Left colon (tissue), 2 donors: ENCODE measurements around the gene HOXB5. TPM values are rescaled to one million over a fixed set of nuclear protein-coding genes. Genes with fewer than 3 reads are reported as not detected.

Source experiments
- ATAC-seq: fragments of 200-7000 bp; cut with Tn5 transposase; one replicate; pipeline ENCODE4 v1.9.1; 2020; ENCODE audit warnings: mild to moderate bottlenecking, moderate library complexity
- DNase-seq, 2 donors: peaks; one replicate each; pipeline ENCODE4 v3.0.0-alpha.2; 2020
- intact Hi-C, 2 donors: fragments of 100-400 bp; cut with DNase I in 1 of 2; cut with micrococcal nuclease in 1 of 2; formaldehyde crosslinking; loops; one replicate each; pipeline versions ENCODE4 v1.11.2 to v1.14.0; 2022; cut with DNase I, micrococcal nuclease
- total RNA-seq, 2 donors: library from RNA; stranded (reverse); fragmentation: NEBNext Ultra II Directional; extraction: Animal tissue kit (Norgen Biotek cat#: 25700); gene quantifications; one replicate each; pipeline ENCODE4 v1.2.1, GENCODE V29; 2021
- donor health status: DM: no; HTN: no; CAD: no.
- donor health status: DM: yes; HTN: yes; CAD: no.

Gene HOXB5
- total RNA-seq, 2 donors from 2014 or later, result 14.5 to 16.4 TPM

- intact Hi-C loops, result no loop called here
- peak; percentile 1 for ATAC-seq
- no peak for DNase-seq
Observed at GRCh38 chr17:48620461-48621139, 27.0 kb upstream of the HOXB5 start.

GRCh38 chr17:48619826-48620449, 26.4 kb upstream of the HOXB5 start:
- intact Hi-C loops, result loop anchor here in 1 of 2 donors (5.0 kb wide), 1 partner anchor 288 kb away; no protein-coding TSS in a partner anchor
- DNase-seq (peak in 1 of 2 donors; percentile 32), ATAC-seq (peak; percentile 1)

- ATAC-seq, result peak; percentile 52
- peak; percentile 87 to 91 for DNase-seq
- intact Hi-C loops, result loop anchor here in 1 of 2 donors (5.0 kb wide), 1 partner anchor 286 kb away; no protein-coding TSS in a partner anchor
Observed at GRCh38 chr17:48618256-48618896, 24.8 kb upstream of the HOXB5 start.

GRCh38 chr17:48617471-48618255, 24.1 kb upstream of the HOXB5 start:
- ATAC-seq (peak; percentile 6), DNase-seq (peak in 1 of 2 donors; percentile 54)
- intact Hi-C loops, result loop anchor here in 1 of 2 donors (5.0 kb wide), 1 partner anchor 285 kb away; no protein-coding TSS in a partner anchor

- ATAC-seq (no peak), DNase-seq (no peak)
- intact Hi-C loops, result loop anchor here in 1 of 2 donors (5.0 kb wide), 1 partner anchor 285 kb away; no protein-coding TSS in a partner anchor
Observed at GRCh38 chr17:48616717-48617470, 23.3 kb upstream of the HOXB5 start.

- DNase-seq, result no peak
- no peak for ATAC-seq
- intact Hi-C loops, result loop anchor here in 1 of 2 donors (5.0 kb wide), 1 partner anchor 284 kb away; no protein-coding TSS in a partner anchor
Observed at GRCh38 chr17:48615963-48616716, 22.6 kb upstream of the HOXB5 start.

- ATAC-seq, result no peak
- peak in 1 of 2 donors; percentile 55 for DNase-seq
- intact Hi-C loops, result loop anchor here in 1 of 2 donors (5.0 kb wide), 1 partner anchor 283 kb away; no protein-coding TSS in a partner anchor
Observed at GRCh38 chr17:48615047-48615962, 21.7 kb upstream of the HOXB5 start, which contains the start of gene HOXB8. TSS of gene HOXB8 (minus strand) at chr17:48615292. CDS start at chr17:48614704, 588 bp downstream.

GRCh38 chr17:48613862-48614694, 20.5 kb upstream of the HOXB5 start:
- intact Hi-C loops, result no loop called here
- ATAC-seq (no peak), DNase-seq (peak in 1 of 2 donors; percentile 48)

- intact Hi-C loops, result no loop called here
- DNase-seq (peak in 1 of 2 donors; percentile 59), ATAC-seq (no peak)
Observed at GRCh38 chr17:48612854-48613691, 19.5 kb upstream of the HOXB5 start.

- DNase-seq (no peak), ATAC-seq (no peak)
- intact Hi-C loops, result no loop called here
Observed at GRCh38 chr17:48612456-48612853, 18.9 kb upstream of the HOXB5 start.

GRCh38 chr17:48611681-48612455, 18.3 kb upstream of the HOXB5 start:
- peak in 1 of 2 donors; percentile 71 for DNase-seq
- ATAC-seq, result peak; percentile 32
- intact Hi-C loops, result no loop called here

- peak in 1 of 2 donors; percentile 54 for DNase-seq
- intact Hi-C loops, result no loop called here
- ATAC-seq, result peak; percentile 14
Observed at GRCh38 chr17:48611213-48611612, 17.6 kb upstream of the HOXB5 start.

- peak; percentile 80 to 90 for DNase-seq
- intact Hi-C loops, result no loop called here
- peak; percentile 73 for ATAC-seq
Observed at GRCh38 chr17:48610282-48611211, 17.0 kb upstream of the HOXB5 start, which contains the start of gene HOXB7. TSS of gene HOXB7 (minus strand) at chr17:48611017. CDS start at chr17:48610918, 99 bp downstream.
